ENCODE data around the gene C18orf32. TPM values are rescaled to one million over a fixed set of nuclear protein-coding genes. Genes with fewer than 3 reads are reported as not detected.

The C18orf32 gene
- total and polyA plus RNA-seq, 2 donors (not counting 3 experiments of a cell fraction or from before 2014, with no cell fraction given), result 20.4 to 27.4 TPM

DNA sequence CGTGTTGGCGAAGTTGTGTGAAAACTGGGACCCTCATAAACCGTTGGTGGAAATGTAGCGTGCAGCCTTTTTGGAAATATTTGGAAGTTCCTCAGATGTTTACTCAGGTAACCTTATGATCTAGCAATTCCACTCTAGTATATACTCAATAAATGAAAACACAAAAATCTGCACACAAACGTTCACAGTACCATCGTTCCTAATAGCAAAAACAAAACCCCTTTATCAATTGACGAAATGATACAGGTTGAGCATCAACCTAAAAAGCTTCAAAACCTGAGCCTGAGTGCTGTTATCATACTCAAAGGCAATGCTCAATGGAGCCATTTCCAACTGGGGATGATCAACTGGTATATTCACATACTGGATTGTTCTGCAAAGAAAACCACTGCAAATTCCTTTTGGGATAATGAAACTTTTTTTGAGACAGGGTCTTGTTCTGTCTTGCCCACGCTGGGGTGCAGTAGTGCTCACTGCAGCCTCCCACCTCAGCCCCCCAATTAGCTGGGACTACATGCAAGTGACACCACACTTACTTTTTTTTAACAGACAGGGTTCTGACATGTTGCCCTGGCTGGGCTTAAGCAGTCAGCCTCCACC is 777 bp upstream of the C18orf32 start:
- no TSS peak for BruUV-seq (replicated peaks)
- TF ChIP-seq FOS (IDR thresholded peaks at IDR 0.05; ENCODE audit: borderline replicate concordance, insufficient read depth, low read length), result no peak
- no peak for TF ChIP-seq GATA2 (IDR thresholded peaks at IDR 0.05; ENCODE audit: insufficient read depth, insufficient read length, low read depth, low read length)
- TF ChIP-seq, protein P1, sequence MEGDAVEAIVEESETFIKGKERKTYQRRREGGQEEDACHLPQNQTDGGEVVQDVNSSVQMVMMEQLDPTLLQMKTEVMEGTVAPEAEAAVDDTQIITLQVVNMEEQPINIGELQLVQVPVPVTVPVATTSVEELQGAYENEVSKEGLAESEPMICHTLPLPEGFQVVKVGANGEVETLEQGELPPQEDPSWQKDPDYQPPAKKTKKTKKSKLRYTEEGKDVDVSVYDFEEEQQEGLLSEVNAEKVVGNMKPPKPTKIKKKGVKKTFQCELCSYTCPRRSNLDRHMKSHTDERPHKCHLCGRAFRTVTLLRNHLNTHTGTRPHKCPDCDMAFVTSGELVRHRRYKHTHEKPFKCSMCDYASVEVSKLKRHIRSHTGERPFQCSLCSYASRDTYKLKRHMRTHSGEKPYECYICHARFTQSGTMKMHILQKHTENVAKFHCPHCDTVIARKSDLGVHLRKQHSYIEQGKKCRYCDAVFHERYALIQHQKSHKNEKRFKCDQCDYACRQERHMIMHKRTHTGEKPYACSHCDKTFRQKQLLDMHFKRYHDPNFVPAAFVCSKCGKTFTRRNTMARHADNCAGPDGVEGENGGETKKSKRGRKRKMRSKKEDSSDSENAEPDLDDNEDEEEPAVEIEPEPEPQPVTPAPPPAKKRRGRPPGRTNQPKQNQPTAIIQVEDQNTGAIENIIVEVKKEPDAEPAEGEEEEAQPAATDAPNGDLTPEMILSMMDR (IDR thresholded peaks at IDR 0.05; ENCODE audit: extremely low read depth in 1 of 2, insufficient read depth in 1 of 2, low read depth in 1 of 2, low read length in 2 of 2), result no peak
- no peak for TF ChIP-seq POLR2A (IDR thresholded peaks at IDR 0.05; ENCODE audit: low read depth, low read length)
- TF ChIP-seq JUN (IDR thresholded peaks at IDR 0.05; ENCODE audit: borderline replicate concordance, insufficient read depth, insufficient read length, low read depth), result no peak
- no peak for TF ChIP-seq POLR2AphosphoS5 (IDR thresholded peaks at IDR 0.05; ENCODE audit: insufficient read depth, low read depth, low read length)
- no peak for TF ChIP-seq EZH2 (IDR thresholded peaks at IDR 0.05; ENCODE audit: borderline replicate concordance, low read depth, low read length, severe bottlenecking)
- no peak for TF ChIP-seq MYC (IDR thresholded peaks at IDR 0.05; ENCODE audit: low read depth, low read length)
- TF ChIP-seq MAX (IDR thresholded peaks at IDR 0.05; ENCODE audit: insufficient read depth, insufficient read length), result no peak
- ChIA-PET POLR2A (interaction anchor here (0.6 to 2.2 kb wide), 3 partner anchors 11 to 68 kb away, joined by 3 to 24 read pairs (median 6); no protein-coding TSS in a partner anchor), CTCF (interaction anchor here (0.9 to 2.9 kb wide), 5 partner anchors 9 to 371 kb away, joined by 3 to 18 read pairs (median 11); no protein-coding TSS in a partner anchor)
- no peaks in the 10 kb centered on the region for H3K27me3 ChIP-seq (ENCODE audit: control insufficient read depth in 2 of 2, insufficient read depth in 2 of 2, low read length in 2 of 2)
- H3K79me2 ChIP-seq (ENCODE audit: control insufficient read depth, insufficient read depth, low read length), result peaks cover 41% of the 10 kb centered on the region
- H3K9me1 ChIP-seq (replicated peaks; ENCODE audit: control insufficient read depth, extremely low read depth, insufficient read depth, low read length), result no peaks in the 10 kb centered on the region
- DNase-seq (ENCODE audit: low read depth, low spot score) (no peak), FAIRE-seq (no peak)
- H4K20me1 ChIP-seq (replicated peaks; ENCODE audit: control insufficient read depth, extremely low read depth, insufficient read depth, low read length), result no peaks in the 10 kb centered on the region
- peak overlapping the region; percentile 17 for H3K4me2 ChIP-seq (ENCODE audit: insufficient read depth, low read length)
- peaks cover 33% of the 10 kb centered on the region for H3K4me1 ChIP-seq (ENCODE audit: control insufficient read depth, extremely low read depth, insufficient read depth, low read length)
- peak overlapping the region; percentile 35 for H3K27ac ChIP-seq (ENCODE audit: insufficient read depth, low read depth, low read length)
- dilution Hi-C loops (cut with MboI; ENCODE audit: extremely low pct_ligation_motif_present, low sequenced_read_pairs), result no loop called here
- H3K4me3 ChIP-seq (replicated peaks in 1 of 3; ENCODE audit: insufficient read depth in 1 of 3, low read depth in 1 of 3, low read length in 3 of 3), result peak overlapping the region in 1 of 3 experiments; percentile 15
- H3K9ac ChIP-seq (replicated peaks; ENCODE audit: extremely low read depth, insufficient read depth, low read length), result no peak overlapping the region
- H2AFZ ChIP-seq (ENCODE audit: low read depth, low read length), result no peak overlapping the region
- H3K36me3 ChIP-seq (ENCODE audit: control insufficient read depth in 2 of 2, extremely low read depth in 1 of 2, insufficient read depth in 2 of 2, low read length in 2 of 2), result peaks cover 6 to 10% of the 10 kb centered on the region in 2 experiments
- H3K9me3 ChIP-seq (replicated peaks; ENCODE audit: control insufficient read depth, insufficient read depth, low read length), result no peaks in the 10 kb centered on the region
- intact Hi-C loops (cut with micrococcal nuclease), result loop anchor here (1.0 to 5.0 kb wide), 3 partner anchors 11 to 174 kb away; partner anchors contain the start of gene DYM

Measured in endothelial cell of umbilical vein (primary cell).